ENCODE measurements around the gene PARD3.
"Not testable (repeated sequence)": the region's sequence is repeated elsewhere in the genome, so short reads cannot be mapped to it uniquely, and the experiment has no call there.

Gene PARD3

DNA sequence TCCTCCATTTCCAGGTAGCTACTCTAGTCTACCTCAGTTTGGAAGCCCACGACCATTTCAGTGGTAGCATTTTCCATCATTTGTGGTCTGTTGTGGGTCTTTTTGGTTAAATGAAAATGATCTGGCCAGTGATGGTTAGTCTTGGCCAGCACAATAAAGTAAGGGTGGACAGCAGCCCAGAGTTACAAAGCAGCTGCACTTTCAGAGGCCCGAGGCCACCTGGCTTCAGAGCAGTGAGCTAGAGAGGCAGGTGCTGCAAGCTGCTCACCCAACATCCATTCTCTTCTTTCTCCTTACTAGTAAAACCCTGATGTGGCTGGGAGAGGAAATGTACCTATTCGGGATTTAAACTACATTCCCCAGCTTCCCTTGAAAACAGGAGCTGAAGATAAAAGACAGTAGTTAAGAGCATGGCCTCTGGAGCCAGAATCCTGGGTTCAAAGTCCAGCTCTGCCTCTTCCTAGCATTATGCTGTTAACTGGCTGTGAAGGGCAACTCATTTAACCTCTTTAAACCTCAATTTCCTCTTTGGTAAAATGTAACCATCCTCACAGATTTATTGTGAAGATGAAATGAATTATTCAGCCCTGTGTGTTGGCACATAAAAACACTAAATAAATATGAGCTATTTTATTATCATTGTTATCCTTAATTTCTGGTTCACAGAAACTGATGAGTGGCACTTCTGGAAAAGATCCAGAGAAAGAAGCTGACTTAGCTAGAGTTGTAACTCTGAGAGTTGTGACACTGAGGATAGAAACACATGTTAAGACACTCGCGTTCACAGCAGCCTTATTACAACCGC is 517.4 kb downstream of the PARD3 start:
- DNase-seq (ENCODE audit: low read depth), result no peak

DNA sequence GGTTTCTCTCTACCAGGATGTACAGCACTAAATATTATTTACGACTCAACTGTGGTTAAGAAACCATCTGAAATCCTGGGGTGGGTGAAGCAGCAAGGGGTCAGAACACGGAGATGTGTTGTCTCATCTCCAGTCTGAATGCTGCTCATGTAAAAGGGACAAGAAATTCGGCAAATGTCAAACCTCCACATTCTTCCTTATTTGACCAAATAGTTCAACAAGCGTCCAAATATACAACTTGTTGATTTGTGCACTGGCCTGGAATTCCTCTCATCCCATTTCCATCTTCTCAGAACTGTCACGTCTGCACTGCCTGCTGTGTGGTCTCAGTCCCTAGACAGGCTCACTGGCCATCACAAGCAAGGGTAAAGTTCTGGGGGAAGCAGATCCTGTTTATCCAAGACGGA is 520.0 kb downstream of the PARD3 start:
- DNase-seq (ENCODE audit: low read depth), result no peak

DNA sequence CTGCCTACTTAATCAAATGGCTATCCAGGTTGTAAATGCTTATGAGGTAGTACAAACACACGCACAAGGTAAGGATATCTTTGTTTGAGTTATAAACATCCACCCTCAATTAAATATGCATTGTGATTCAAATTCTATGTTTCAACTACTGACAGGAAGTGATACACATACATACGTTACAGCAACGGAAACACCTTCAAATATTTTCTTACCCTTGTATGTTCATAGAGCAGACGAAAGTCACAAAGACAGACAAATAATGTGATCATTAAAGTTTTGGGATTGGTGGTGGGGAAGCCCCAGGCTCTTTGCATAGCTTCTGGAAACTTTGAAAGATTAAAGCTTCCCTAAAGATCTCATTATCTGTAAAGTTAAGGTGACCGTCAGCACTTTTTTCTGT is 521.0 kb downstream of the PARD3 start:
- no peak for DNase-seq (ENCODE audit: low read depth)

DNA sequence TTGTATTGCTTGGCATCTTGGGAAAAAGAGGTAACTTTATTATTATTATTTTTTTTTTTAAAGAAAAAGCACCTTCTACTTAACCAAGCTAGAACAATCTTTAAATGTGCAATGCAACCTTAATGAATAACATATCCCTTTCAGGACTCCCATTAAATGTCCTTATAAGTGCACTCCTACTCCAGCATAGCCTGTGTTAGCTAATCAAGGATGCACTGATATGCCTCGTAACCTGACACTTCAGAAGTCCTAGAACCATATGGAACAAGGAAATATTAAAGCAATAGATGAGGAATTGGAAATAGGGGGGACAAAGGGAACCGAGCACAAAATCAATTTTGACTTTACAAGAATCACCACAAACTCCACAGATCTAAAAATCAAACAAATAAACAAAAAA is 522.4 kb downstream of the PARD3 start:
- no peak for DNase-seq (ENCODE audit: low read depth)

DNA sequence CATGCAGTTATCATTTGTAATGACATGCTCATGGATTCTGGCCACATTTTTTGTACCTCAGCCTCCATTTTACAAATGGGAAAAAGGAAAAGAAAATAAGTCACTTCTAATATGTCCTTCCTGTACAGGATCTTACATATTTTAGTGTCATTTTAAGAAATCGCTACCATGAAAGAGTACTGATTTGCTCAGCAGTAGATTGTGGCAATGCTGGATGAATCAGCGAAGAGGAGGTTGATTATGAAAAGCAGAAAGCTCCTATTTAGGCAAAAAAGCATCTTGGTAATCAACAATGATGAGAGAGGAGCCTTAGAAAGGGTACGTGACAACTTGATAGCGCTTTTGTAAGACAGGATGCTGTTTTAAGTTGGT is 522.9 kb downstream of the PARD3 start:
- DNase-seq (ENCODE audit: low read depth), result no peak

DNA sequence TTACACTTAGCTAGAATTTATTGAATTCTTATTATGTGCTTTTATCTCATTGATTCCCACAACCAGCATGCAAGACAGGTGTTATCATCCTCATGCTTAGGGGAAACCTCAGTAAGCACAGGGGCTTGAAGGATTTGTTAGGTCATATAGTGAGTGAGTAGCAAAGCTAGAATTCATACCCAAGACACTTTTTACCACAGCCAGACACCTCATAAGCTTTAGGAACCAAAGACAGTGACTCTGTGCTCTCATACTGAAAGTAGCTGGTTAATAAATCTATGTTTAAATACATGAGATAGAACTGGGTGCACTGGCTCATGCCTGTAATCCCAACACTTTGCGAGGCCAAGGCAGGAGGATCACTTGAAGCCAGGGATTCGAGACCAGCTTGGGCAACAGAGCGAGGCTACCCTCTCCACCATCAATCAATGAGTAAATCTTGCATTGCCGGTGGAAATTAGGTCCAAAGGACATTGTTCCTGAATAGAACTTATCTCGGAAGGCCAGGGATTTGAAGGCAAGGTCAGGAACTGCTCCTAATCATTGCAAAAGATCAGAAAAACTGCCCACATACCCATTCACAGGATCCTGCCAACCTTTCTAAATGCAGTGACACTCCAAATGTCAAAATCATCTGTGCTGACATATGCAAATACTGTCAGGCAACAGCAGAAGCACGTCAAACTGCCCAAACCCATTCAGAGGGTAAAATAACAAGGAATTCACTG is 523.5 kb downstream of the PARD3 start:
- no peak for DNase-seq (ENCODE audit: low read depth)

DNA sequence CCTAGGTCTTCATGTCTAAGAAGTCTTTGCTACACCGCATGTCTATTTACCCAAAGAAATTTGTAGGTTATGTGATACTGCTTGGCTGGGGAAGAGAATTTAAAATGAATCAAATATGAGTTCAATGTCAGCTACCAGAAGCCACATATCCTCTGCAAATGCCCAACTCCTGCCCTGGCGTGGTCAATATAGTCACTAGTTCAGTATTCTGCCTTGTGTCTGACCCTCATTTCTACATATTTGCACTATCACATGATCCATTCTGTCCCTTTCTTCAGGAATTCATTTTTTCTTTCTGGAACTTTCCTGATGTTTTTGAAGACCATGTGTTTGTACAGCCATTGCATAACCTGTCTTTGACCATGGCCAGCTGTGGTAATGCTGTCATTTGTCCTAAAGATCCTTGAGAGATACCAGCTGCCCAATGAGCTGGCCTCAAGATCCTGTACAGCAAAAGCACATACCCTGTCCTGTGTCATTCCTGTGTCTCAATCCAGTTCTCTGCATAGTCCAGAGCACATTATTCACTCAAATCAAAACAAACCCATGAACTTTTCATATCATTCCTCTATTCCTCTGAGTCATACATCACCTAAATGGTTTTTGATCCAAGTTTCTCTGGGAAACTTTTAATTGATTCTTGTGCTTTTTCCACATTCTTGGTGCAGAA is 524.5 kb downstream of the PARD3 start:
- DNase-seq (ENCODE audit: low read depth), result no peak

DNA sequence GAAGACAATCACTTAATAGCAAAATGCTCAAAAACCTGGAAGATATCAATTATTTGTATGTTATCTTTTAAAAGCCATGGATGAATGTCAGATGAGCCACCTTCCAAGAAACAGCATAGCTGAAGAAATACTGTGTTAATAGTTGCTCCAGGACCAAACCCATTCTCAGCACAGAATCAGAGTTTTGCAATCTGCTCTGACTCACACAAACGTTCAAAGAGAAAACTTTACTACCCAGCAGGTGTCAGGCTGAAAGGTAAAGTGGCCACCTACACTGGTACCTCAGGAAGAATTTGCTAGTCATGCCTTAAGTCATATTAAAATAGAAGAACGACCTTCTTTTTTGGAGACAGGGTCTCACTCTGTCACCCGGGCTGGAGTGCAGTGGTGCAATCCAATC is 526.5 kb downstream of the PARD3 start:
- no peak for DNase-seq (ENCODE audit: low read depth)

DNA sequence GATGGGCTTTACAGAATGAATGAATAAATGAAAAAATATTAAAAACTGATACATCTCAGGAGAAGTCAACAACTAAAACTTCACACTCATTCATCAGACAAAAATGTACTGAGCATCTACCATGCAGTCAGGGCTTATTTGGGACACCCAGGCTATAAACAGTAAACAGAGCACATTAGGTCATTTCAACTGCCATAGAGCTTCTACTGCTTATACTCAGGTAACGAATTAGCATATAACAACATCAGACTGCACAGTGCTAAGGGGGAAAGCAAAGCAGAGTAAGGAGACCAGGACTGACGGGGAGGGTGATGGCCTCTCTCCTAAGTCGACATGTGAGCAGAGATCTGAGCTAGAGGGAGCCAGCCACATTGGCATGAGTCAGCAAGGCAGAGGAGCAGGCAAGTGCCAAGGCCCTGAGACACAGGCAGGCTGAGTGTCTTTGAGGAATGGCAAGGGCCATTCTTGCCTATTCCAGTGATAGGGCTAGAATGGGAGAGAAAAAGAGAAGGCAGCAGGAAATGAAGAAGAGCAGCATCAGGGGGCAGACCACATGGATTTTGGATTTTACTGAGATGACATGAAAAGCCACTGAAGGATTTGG is 528.9 kb downstream of the PARD3 start:
- no peak for DNase-seq (ENCODE audit: low read depth)

DNA sequence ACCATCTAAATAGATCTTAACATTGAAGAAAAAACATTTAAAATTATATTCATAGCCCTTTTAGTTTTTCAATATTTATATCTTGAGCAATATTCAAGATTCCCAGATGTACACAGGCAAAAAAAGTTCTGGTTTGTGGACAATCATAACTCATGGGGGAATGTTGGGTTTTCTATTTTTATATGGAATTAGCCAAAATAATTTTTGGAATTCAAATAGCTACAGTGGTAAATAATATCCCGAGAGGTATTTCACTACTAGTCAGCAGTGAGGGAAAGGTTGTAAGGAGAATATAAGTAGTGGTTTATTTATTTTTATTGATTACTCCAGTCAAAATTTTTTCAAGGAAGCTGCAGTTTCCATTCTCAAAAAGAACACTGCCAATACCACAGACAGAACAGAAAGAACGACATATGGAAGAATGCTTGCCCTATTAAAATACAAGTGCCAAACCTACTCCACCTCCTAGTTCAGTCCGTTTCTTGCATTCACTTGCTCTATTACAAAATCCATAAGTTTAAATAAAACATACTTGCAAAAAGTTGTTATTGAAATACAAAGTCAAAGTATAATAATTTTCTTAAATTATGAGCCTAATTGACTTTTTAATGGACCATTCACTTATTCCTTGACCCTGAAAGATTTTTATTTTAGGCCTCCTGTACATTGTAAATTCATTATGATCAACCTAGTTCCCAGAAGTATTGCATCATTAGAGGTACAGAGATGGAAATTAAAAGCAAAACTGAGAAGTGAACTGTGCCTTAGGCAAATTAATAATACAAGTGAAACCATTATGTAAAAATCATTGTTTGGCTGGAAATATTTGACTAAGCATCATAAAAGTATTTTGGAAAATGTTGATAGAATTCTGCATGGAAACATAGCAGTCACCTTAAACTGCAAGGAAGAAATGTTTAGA is 533.2 kb downstream of the PARD3 start:
- DNase-seq (ENCODE audit: low read depth), result no peak

DNA sequence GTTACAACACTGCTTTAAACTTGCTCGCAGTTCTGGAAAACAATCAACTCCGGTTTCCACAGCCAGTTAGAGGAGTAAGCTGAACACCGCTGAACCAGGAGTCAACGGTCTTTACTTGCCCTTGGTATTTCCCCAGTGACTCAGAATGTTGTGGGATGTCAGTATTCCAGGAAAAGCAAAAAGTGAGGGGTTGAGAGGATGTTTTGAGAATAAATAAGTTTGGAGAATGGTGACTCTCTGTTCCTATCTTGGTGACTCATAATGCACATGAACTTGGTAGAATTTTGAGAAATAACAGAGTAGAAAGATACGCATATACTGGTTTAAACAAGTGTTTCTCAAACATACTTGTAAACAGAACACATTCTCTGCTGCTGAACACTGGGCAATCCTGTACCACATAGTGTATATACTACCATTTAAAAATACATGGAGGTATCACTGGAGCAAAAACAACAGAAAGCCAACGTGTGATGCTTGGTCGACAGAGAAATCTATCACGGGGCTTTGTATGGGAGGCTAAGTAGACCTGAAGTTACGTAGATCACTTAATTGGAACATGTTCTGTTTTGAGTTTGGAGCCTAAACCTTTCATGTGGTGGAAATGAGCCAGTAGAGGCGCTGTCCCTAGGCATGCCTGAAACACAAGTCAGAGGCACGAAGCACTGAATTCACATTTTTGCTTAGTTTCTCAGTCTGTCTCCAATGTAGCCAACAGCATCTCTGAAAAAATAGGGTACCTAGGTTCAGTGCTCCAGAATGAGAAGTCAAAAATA is 534.3 kb downstream of the PARD3 start:
- no peak for DNase-seq (ENCODE audit: low read depth)

DNA sequence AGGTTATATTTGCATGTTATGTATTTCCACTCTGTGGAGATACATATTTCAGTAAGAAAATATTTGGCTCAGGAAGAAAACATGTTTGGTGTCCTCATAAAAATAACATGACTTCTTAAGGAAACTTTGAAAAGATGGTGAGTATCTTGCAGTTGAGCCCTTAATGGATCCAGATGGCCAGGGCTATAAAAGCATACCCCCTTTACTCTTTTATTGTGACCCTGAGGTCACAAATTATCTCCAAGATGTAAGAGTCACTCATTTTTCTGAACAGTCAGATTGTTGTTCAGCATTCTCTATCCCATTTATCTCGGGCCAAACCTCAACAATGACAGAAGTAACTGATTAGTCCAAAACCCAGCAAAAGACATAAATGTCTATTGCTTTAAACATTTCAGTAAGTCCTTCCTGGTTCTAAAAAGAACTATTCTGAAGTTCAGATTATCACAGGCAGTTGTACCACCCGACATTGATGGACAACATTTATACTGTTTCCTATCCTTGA is 539.4 kb downstream of the PARD3 start:
- no peak for DNase-seq (ENCODE audit: low read depth)

DNA sequence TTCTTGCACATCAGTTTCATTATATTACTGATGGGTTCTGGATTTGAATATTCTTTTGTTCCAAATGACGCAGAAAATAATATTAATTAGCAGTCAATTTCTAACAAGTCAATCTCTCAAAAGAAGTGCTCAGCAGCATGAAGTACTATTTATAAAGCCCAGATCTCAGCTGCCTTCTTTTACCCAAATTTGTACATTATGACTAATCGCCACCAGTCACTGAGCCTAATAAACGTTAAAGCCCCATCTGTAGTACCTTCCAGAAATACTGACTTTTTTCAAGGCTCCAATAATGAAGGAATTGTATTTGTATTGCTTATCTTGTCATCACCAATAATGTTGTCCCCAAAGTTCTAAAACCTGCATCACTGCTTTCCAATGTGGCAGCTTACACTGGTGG is 540.2 kb downstream of the PARD3 start:
- no peak for DNase-seq (ENCODE audit: low read depth)

DNA sequence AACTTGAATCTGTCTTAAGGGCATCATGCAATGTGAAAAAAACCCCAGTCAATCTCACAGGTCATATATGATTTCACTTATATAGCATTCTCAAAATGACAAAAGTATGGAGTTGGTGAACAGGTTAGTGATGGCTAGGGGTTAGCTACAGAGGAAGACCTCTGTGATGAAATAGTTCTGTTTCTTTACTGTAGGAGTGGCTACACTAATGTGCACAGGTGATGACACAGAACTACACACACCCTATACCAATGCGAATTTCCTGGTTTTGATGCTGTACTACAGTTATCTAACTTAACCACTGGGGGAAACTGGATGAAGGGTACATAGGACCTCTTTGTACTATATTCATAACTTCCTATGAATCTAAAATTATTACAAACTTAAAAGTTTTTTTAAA is 541.8 kb downstream of the PARD3 start:
- no peak for DNase-seq (ENCODE audit: low read depth)

DNA sequence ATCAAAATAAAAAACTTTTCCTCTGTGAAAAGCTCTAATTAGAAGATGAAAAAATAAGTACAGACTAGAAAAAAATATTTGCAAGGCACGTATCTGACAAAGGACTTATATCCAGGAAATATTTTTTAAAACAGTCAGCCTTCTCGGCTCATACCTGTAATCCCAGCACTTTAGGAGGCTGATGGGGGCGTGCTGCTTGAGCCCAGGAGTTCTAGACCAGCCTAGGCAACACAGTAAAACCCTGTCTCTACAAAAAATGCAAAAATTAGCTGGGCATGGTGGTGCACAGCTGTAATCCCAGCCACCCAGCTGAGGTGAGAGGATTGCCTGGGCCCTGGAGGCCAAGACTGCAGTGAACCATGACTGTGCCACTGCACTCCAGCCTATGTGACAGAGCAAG is 542.8 kb downstream of the PARD3 start:
- DNase-seq (ENCODE audit: low read depth), result no peak

DNA sequence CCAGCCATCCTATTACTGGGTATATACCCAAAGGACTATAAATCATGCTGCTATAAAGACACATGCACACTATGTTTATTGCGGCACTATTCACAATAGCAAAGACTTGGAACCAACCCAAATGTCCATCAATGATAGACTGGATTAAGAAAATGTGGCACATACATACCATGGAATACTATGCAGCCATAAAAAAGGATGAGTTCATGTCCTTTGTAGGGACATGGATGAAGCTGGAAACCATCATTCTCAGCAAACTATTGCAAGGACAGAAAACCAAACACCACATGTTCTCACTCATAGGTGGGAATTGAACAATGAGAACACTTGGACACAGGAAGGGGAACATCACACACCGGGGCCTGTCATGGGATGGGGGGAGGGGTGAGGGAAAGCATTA is 546.7 kb downstream of the PARD3 start:
- DNase-seq (ENCODE audit: low read depth), result not testable (repeated sequence)

DNA sequence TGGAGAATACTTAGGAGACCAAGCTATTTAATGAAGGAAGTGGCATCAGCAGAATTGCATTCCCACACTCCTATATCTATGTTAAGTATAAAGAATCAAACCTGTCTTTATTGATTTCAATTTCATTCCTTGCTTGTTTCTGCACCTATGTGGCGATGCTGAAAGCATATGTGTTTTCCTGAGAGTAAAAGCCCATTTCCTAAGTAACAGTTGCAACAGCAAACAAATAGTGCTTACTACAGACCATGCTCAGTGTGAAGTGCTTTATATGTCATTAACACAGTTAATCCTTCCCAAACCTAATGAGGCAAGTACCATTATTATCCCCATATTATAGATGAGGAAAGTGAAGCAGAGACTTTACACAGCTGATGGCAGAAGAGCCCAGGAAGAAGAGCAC is 552.1 kb downstream of the PARD3 start:
- DNase-seq (ENCODE audit: low read depth), result no peak

DNA sequence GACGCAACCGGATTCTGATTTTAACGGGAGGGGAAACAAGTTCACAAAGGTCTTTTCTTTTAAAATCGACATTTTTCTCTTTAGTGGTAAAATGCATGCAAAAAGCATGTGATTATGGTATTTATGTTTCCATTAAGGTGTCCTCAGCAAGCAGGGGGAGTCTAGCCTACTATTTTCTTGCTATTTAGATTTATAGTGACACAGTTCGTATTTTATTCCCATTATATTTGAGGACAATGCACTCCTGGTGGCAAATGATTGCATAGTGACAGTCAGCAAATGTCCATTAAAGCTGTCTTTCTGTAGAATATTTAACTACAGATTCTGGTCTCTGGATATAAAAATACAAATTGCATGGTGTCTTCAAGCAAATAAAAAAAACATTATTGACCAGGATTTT is 554.2 kb downstream of the PARD3 start:
- DNase-seq (ENCODE audit: low read depth), result no peak

DNA sequence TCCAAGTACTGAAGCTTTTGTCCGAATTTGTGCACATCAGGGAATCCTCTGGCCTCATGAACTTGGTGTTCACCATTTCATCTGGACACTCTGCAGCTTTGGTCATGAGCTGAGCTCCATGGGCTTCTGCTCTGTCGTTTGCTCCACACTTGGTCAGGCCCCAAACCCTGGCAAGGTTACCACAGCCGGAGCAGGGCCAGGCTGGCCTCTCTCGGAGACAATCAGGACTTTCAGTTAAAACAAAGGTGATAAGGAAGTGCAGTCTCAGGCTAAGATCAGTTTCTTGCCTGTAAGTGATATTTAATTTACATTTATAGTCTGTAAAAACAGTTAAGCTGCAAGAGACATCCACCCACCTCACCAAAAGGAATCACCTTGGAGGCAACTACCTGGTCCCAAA is 558.9 kb downstream of the PARD3 start:
- DNase-seq (ENCODE audit: low read depth), result no peak

DNA sequence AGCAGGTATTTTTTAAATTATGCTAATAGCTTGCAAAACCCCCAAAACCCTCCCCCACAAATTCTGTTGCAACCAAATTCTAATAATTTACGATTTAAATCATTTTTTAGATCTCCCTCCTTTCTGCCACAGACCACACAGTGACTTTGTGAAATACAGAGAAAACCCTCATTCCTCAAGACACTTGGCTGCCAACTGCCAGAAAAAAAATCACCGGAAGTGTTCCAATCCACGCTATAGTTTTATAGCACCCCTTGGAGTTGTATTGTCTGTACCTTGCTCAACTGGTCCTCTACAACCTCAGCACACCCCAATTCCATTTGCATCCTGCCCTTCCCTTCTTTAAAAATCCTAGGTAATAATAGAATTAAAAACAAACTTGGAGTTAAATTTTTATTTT is 560.1 kb downstream of the PARD3 start:
- no peak for DNase-seq (ENCODE audit: low read depth)

DNA sequence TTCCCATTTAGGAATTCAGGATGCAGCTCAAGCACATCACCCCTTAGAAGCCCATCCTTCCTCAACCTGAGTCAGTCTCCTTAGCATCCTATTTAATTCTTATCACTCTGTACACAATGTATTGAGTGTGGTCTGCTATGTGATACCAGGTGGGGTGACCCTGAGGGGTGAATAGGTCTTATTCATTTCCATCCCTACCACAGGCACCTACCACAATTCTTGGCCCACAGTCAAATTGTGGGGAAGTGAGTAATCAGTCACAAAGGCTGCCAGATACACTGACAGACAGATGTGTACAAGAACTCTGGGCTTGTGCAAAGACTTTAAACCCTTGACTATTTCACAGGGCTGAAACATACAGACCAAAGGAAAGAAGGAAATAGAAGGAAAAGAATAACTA is 560.5 kb downstream of the PARD3 start:
- DNase-seq (ENCODE audit: low read depth), result no peak

All from activated T-helper 9 cell treated with anti-CD3 and anti-CD28 coated beads, Interleukin-2, amount 50 U/mL, for 16 hours (primary cell).